HPDE6-E6E7 (cell line): ENCODE data around the gene PIP4K2A.
"Not testable (repeated sequence)": the region's sequence is repeated elsewhere in the genome, so short reads cannot be mapped to it uniquely, and the experiment has no call there.

Experiments
- DNase-seq: peaks from one replicate; pipeline ENCODE4 v3.0.0; 2011; ENCODE audit warnings: missing footprints; ENCODE audit errors: extremely low spot score

The PIP4K2A gene

DNA sequence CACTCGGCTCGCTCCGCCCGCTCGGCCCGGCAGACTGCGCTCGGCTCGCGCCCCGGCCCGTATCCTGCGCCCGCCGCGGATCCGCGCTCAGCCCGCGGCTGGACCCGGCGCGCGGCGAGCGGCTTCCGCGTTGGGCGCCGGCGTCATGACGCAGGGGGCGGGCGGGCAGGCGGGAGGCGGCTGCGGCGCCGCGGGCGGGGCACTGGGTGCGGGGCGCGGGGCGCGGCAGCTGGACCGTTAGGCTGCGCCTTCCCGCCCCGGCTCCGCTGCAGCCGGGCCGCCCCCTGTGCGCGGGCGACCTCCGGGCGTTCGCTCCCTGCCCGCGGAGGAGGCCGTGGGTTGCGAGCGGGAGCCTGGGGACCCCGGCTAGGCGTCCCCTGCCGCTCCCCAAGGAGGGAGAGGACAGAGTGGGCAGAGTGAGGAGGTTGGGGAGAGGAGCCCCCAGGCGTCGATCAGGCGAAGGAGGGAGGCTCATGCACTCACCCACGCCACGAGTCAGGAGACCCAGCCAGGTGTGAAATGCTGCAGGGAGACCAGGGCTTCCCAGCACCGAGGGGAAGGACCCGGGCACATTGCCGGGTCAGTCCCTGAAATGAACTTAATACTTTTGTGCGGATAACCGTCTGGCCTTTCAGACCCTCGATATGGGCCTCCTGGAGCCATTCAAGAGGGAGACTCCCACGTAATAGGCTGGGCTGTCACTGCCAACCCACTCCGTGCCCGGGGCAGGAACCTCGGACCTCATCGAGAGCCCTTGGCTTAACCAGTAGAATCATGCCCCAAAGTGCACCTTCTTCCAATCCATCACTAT, at the start of gene PIP4K2A:
TSS of gene PIP4K2A (minus strand) at position 100 of the 811 bp plus-strand sequence. CDS start 252 bp downstream, outside the sequence.
- DNase-seq = peak; percentile 16

DNA sequence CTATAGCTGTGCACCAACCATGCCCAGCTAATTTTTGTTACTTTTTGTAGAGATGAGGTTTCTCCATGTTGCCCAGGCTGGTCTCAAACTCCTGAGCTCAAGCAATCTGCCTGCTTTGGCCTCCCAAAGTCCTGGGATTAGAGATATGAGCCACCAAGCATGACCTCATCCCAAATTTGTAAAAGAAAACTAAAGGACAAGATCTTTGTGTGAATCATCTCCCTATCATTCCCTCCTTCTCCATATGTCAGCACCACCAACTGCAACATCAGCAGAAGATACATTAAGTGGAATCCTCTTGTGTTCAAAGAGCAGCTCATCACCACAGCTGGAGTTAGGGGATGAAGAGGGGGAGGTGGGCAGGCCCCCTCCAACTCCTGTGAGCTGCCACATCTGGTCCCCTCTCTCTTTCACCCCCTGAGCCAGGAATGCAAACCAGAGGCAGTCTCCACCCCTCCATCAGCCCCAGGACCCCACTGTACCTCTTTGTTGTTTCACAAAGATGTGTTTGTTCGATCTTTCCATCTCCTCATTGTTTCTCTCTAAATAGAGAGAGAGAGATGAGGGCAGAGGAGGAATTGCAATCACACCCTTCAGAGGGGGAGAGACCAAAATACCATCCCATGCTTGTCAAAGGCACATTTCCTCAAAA, 47.3 kb upstream of the PIP4K2A start:
- DNase-seq = no peak

DNA sequence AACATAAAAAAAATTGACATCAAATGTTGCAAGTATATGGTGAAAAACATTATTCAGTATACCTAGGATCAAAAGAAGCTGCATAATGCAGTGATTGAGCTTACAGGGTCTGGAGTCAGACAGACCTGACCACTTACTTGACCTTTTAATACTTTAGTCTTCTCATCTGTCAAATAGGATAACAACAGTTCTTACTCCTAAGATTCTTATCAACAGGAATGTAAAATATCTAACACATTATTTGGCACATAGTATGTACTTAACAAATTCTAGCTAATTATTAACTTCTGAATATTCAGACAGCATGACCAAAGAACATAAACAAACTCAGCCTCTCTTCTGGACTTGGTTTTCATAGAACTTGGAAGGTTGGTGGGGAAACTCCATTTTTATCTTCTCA, 45.6 kb upstream of the PIP4K2A start:
- DNase-seq = no peak

DNA sequence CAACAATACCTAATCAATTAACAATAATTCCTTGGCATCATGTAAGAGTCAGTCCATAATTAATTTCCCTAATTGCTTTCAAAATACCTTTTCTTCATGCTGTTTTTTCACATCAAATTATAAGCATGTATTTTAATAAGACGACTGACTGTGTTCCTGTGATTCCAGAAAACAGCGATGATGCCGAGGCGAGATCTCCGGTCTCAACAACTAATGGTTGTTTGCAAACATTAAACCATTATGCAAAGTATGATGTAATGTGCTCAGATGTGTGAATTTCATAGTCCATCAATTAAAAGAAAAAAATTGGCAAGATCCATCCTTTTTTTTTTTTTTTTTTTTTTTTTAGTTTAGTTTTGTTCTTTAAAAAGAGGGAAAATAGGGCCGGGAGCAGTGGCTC, 44.5 kb upstream of the PIP4K2A start:
- DNase-seq = no peak

DNA sequence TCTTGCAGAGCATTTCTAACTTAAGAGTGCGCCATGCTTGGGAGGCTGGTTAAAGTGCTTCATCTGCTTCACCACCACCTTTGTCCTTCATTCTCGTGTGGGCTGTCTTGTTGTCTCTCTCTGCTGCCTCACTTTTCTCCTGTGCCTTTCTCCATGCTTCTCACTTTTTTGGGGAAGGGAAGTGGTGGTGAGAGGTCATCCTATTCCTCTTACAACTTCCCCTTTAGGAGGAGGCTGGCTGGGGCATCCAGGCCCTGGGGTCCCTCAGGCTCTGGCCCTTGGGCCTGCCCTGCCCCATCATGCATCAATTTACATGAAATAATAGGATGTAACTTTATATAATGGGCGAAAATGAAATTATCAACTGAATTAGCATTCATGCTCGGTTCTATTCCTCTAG, 39.9 kb upstream of the PIP4K2A start:
- no peak for DNase-seq

DNA sequence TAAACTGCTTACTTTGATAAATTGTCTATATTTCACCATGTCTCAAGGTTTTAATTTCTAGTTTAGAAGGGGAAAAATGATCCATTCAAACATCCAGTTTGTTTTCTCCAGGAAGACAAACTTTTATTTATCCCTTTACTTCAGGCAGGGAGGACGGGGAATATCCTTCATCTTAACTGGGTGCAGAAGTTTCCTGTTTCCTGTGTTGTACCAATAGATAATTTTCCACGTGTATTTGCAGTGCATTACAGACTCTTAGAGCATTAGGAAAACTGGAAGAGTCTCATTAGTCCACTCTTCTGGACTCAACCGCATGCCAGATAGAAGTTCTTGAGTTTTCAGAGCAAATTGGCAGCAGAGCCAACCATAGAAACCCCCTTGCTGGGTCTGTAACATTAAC, 39.4 kb upstream of the PIP4K2A start:
- no peak for DNase-seq

DNA sequence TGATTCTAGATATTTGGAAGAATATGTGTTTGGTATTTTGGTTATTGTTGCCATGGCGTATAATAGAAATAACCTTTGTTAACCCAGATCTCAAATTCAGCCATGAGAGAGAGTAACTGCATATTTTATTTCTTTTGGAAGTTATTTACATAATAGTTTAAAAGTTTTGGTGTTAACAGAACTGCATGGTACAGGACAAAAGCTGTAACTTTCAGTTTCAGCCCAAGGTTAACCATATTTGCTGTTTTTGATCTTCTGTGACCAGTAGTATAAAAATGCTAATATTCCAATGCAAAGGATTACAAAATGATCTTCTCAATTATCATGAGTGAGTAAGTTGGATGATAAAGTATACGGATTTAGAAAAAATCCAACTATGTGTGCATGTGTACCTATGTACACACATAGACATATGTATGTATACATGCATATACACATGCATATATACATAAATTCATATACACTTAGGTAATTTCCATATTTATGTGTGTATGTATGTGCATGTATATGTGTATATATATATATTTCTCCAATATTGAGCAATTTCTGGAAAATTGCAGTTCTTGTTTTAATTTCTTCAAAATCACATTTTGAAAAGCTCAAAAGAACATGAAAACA, 38.0 kb upstream of the PIP4K2A start:
- no peak for DNase-seq

DNA sequence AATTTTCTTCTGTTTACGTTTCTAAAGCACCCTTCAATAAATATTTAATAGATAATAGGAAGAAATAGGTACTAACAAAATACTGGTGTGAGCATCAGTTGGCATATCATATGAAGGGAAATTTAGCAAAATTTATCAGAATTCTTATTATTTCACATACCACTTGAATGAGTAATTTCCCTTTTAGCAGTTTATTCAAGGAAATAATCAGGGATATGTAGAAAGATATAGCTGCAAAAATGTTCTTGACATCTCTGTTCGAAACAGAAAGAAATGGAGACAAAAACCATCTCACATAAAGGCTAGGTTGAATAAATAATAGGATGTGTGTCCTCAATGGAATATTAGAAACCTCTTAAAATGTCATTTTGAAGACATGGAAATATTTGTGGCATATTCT, 35.8 kb upstream of the PIP4K2A start:
- no peak for DNase-seq

DNA sequence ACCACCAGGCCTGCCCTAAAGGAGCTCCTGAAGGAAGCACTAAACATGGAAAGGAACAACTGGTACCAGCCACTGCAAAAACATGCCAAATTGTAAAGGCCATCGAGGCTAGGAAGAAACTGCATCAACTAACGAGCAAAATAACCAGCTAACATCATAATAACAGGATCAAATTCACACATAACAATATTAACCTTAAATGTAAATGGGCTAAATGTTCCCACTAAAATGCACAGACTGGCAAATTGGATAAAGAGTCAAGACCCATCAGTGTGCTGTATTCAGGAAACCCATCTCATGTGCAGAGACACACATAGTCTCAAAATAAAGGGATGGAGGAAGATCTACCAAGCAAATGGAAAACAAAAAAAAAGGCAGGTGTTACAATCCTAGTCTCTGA, 30.5 kb upstream of the PIP4K2A start:
- DNase-seq = not testable (repeated sequence)

DNA sequence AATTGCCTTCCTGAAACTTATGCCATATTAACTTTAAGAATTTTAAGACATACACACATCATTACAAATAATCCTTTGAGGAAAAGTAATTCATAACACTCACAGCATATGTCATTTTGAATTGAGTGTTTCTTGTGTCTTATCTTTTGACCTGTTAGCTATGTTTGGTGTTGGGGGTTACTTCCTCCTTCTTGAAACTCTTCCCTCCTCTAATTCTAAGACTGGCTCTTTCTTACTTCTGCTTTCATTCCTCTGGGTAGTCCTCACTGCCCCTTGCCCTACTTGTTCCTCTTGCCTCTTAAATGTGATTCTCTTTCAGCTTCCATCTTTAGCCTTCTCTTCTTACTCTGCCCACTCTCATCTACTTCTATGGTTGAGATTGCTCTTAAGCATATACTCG, 28.3 kb upstream of the PIP4K2A start:
- no peak for DNase-seq

DNA sequence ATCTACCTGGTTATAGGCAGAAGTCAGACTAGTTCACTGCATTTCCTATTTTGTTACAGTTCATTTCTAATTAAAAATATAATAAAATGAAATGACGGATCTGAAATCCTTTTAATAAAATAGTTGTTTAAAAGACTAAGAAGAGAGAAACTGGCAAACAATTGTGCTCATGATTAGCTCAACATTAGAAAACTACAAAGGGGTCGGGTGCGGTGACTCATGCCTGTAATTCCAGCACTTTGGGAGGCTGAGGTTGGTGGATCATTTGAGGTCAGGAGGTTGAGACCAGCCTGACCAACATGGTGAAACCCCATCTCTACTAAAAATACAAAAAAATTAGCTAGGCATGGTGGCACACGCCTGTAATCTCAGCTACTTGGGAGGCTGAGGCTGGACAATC, 27.3 kb upstream of the PIP4K2A start:
- not testable (repeated sequence) for DNase-seq

DNA sequence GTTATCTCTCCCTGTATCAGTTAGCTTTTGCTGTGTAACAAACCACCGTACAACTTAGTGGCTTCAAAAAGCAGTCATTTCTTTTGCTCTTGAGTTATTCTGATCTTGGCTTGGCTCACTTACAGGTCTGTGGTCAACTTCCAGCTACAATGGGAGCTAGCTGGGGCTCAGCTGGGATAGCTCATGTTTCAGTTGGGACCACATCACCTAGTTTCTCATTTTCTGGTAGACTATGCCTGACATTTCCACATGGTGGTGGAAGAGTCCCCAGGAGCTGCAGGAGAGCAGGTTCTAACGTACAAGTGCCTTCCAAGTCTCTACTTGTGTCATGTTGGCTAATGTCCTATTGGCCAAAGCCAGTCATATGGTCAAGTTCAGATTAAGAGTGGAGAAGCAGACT, 25.8 kb upstream of the PIP4K2A start:
- DNase-seq = no peak

DNA sequence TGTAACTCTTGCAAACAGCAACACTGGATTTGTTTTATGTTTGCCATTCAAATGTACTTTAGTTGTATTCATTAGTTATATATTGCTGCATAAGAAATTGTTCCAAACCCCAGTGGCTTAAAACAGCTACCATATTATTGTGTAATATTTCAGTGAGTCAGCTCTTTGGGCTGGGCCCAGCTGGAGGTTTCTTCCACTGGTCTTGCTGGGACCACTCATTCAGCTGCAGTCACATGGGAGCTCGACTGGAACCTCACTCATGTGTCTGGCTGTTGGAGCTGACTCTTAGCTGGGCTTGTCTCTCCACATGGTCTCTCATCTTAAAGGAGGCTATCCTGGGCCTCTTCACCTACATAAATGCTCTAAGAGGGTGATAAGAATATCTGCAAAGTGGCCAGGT, 23.2 kb upstream of the PIP4K2A start:
- DNase-seq = no peak

DNA sequence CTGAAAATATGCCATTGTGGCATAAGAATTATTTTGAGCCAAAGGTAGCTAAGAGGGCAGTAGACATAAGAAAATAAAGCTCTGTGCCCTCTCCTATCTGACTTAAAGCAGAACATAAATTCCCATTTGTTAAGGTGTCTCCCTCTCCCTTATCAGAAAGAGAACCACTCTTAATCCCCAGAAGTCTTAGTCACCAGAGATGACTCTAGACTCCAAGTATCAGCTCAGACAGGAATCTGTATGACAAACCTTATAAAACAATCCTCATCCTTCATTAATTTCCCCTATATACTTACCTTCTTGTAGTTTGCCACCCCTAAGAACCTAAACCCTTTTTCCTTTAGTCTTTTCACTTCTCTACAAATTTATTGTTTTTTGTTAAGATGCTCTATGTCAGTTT, 21.8 kb upstream of the PIP4K2A start:
- DNase-seq = no peak

DNA sequence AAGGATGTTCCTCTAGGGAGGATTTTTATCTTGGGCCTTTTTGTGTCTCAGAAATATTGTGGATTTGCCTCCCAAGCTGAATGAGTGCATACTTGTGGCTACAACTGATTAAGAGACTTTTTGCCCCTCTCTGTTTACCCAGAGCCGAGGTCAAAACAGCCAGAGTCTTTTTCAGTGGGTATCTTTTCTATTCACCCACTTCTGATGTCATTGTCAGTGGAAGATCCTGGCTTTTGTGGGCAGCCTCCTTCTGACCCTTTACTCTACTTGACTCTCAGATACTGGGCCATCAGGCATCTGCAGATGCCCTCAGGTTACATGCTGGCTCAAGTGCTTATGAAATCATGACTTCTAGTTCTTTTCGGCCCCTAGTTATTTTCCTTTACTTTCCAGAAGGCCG, 19.6 kb upstream of the PIP4K2A start:
- DNase-seq = no peak

DNA sequence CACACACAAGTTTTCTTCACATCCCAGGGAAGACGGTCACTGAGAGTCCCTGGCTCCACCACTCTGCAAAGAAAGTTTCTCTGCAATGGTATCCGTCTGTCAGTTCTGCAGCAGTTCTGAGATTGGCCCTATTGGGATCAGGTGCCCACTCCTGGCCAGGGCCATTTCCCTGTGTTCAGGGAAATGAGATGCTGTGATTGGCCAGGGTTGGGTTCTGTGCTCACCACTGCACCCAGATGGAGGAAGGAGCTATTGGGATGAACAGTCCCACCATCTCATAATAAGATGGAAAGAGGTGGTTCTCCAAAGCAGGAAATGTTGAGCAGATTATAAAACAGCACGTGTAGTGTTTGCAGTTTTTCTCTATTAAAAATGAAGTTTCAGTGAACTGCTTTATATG, 13.3 kb upstream of the PIP4K2A start:
- DNase-seq = no peak

DNA sequence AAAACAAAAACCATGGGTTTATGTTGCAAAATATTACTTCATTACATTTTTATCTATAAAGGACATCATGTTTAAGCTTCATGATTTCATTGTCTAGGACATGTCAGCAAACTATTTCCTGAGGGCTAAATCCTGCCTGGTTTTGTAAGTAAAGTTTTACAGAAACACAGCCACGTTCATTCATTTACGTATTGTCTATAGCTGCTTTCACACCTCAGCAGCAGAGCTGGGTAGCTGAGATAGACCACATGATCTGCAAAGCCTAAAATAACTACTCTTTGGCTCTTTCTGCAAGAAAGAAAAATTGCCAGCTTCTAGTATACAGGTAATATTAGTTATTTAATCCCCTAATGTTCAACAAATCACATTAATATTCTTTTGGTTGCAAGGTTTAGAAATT, 12.7 kb upstream of the PIP4K2A start:
- no peak for DNase-seq

DNA sequence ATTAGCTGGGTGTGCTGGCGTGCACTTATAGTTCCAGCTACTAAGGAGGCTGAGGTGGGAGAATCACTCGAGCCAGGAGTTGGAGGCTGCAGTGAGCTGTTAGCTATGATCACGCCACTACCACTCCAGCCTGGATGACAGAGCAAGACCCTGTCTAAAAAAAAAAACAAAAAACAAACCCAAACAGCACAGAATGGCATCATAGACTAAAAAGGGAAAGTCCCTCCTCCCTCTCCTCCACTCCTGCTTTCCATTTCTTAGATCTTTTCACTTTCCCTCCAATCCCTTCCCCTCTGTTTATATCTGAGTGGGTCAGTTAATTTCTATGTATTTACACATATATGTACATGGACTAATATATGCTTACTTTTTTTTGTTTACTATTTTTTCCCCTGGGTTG, 10.4 kb upstream of the PIP4K2A start:
- no peak for DNase-seq

DNA sequence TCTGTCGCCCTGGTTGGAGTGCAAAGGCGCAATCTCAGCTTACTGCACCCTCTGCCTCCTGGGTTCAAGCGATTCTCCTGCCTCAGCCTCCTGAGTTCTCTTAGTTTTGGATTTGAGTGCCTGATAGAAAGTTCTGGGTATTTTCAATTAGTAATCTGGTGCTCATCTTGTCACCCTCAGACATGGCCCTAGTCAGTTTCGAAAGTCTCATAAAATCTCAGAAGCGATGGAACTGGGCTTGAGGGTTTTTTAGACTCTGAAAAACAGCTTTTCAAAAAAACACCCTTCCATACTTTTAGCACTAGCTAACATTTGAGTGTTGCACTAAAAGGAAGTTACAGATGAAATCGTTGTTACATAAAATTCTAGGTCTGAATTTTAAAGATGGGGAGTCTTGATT, 9.4 kb upstream of the PIP4K2A start:
- DNase-seq = no peak

DNA sequence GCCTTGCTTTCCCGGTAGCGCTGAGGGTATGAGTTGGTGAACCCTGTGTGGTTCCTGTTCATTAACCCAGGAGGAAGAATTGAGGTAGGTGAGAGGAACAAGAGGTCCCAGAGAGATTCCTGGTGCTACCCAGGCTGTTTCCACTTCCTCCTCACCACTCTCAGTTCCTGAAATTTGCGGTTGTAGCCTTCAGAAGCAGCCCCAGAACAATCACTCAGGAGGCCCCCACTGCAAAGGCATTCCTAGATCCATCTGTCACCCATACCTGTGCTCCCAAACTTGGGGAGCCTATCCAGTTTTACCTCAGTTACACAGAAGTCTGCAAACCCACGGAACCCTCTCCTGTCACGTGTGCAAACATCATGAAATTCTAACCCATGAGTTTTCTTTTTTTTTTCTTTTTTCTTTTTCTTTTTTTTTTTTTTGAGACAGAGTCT, 9.0 kb upstream of the PIP4K2A start:
- no peak for DNase-seq

DNA sequence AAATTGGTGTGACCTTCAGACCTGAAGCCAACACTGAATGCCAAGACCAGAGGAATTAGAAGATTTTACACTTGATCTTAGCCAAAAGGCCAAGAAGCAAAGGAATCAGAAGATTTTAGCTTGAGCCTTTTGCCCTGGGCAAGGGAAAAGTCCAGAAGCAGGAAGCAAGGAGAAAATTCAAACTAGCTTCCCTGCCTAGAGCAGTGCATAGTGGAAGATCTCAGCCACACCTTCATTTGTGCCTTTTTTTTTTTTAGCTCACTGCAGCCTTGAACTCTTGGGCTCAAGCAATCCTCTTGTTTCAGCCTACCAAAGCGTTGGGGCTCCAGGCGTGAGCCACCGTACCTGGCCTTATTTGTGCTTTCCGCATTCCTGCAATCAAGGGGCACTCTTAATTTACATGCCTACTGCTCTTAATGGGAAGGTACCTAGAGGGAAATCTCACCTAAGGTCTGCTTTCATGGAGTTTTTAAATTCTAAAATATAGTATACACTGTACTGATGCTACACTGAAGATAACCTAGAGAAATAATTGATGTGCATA, 8.3 kb upstream of the PIP4K2A start:
- no peak for DNase-seq

DNA sequence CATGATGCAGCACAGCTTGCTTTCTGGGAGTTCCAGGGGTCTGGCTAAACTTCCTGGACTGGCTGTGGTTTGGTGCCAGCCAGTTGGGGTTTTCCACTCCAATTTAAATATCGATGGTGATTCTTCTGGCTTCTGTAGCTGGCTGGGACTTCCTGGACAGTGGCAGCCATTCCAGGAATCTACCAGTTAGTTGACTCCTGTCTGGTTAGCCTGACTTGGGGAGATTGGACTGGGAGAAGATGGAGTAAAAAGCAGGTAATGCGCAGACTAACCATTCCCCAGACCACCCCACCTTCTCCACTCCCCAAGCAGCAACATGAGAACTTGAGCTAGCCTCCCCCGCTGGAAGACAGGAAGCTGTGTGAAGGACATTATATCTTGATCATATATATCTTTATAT, 6.3 kb upstream of the PIP4K2A start:
- no peak for DNase-seq
